Astrocyte (in vitro differentiated cells and primary cell): Measurements from ENCODE around the gene LIF. TPM values are rescaled to one million over a fixed set of nuclear protein-coding genes. Genes with fewer than 3 reads are reported as not detected.

Experiments used
- DNase-seq: peaks from one replicate; pipeline ENCODE4 v3.0.0-alpha.2; 2010; ENCODE audit warnings: low read depth
- FAIRE-seq: peaks from 2 replicates; lab custom pipeline; 2011; peaks lifted over from hg19 to GRCh38; lab: Jason Lieb, UNC
- H2AFZ ChIP-seq: 2 replicates; pipeline ENCODE4 v1.6.0; 2012; ENCODE audit warnings: low read depth, low read length, inconsistent platforms
- H3K27ac ChIP-seq: 2 replicates; pipeline ENCODE4 v1.5.1; 2011; ENCODE audit warnings: low read depth, low read length, inconsistent platforms
- H3K27me3 ChIP-seq: 2 replicates; pipeline ENCODE4 v1.6.0; 2011; ENCODE audit warnings: low read length, inconsistent platforms; ENCODE audit not compliant: insufficient read depth
- H3K36me3 ChIP-seq: 2 replicates; pipeline ENCODE4 v1.5.1; 2011; ENCODE audit warnings: low read length, inconsistent platforms; ENCODE audit not compliant: insufficient read depth
- H3K4me1 ChIP-seq: 2 replicates; pipeline ENCODE4 v1.5.1; 2011; ENCODE audit warnings: low read length, inconsistent platforms; ENCODE audit not compliant: insufficient read depth
- H3K4me2 ChIP-seq: 2 replicates; pipeline ENCODE4 v1.6.0; 2012; ENCODE audit warnings: low read length, inconsistent platforms
- H3K4me3 ChIP-seq: 2 replicates; pipeline ENCODE4 v1.5.1; 2011; ENCODE audit warnings: low read depth, mild to moderate bottlenecking, low read length, inconsistent platforms; ENCODE audit not compliant: insufficient read depth
- H3K79me2 ChIP-seq: 2 replicates; pipeline ENCODE4 v1.6.0; 2012; ENCODE audit warnings: mild to moderate bottlenecking, low read length, inconsistent platforms; ENCODE audit not compliant: insufficient read depth
- H3K9ac ChIP-seq: 2 replicates; pipeline ENCODE4 v1.6.0; 2012; ENCODE audit warnings: mild to moderate bottlenecking, low read length, inconsistent platforms
- H3K9me3 ChIP-seq: 2 replicates; pipeline ENCODE4 v1.5.1; 2012; ENCODE audit warnings: low read depth, mild to moderate bottlenecking, low read length, inconsistent platforms; ENCODE audit not compliant: insufficient read depth
- H4K20me1 ChIP-seq: 2 replicates; pipeline ENCODE4 v1.6.0; 2012; ENCODE audit warnings: low read length, inconsistent platforms; ENCODE audit not compliant: insufficient read depth
- H3K27ac Mint-ChIP-seq: one replicate; pipeline ENCODE4 v1.8.0; 2021; ENCODE audit warnings: mild to moderate bottlenecking, mixed read lengths; ENCODE audit not compliant: unreplicated experiment
- H3K27me3 Mint-ChIP-seq: one replicate; pipeline ENCODE4 v1.8.0; 2021; ENCODE audit warnings: low read depth, mixed read lengths; ENCODE audit not compliant: unreplicated experiment
- H3K36me3 Mint-ChIP-seq: one replicate; pipeline ENCODE4 v1.8.0; 2021; ENCODE audit warnings: low read depth, mixed read lengths; ENCODE audit not compliant: unreplicated experiment
- H3K4me1 Mint-ChIP-seq: one replicate; pipeline ENCODE4 v1.8.0; 2021; ENCODE audit warnings: low read depth, mixed read lengths; ENCODE audit not compliant: unreplicated experiment
- H3K4me3 Mint-ChIP-seq: one replicate; pipeline ENCODE4 v1.8.0; 2021; ENCODE audit warnings: mild to moderate bottlenecking, moderate library complexity, mixed read lengths; ENCODE audit not compliant: unreplicated experiment
- H3K9me3 Mint-ChIP-seq: one replicate; pipeline ENCODE4 v1.8.0; 2021; ENCODE audit warnings: mild to moderate bottlenecking, mixed read lengths; ENCODE audit not compliant: unreplicated experiment
- CTCF ChIP-seq: IDR thresholded peaks from 2 replicates; pipeline ENCODE4 v1.5.1; 2011; ENCODE audit warnings: low read depth, mild to moderate bottlenecking, inconsistent platforms, low read length, moderate library complexity; ENCODE audit not compliant: insufficient read depth
- EZH2 ChIP-seq: IDR thresholded peaks from 2 replicates; pipeline ENCODE4 v1.6.1; 2012; ENCODE audit warnings: mild to moderate bottlenecking, low read length, inconsistent platforms; ENCODE audit not compliant: insufficient read depth
- total RNA-seq: library from RNA; stranded (reverse); gene quantifications from 2 replicates; pipeline ENCODE4 v1.2.1, GENCODE V29; 2021

LIF gene
- total RNA-seq, 1 donor from 2014 or later, result 63.3 TPM

DNA sequence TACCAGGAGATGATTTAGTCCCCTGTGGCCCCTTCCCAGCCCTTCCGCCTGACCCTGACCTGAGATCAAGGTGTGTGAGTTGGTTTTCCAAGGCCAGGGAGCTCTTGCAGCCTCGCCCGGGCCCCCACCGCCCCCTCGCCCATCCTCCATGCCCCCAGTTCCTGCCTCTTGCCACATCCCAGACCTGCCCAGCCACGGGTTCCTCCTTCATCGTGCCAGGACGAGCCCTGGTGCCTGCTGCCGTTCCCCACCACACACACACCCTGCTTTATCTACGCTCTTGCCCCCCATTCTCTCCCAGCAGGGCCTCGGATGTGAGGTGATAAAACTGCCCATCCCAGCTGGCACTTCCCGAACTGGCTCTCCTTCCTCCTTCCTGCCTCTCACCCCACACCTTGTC lies 1.4 kb upstream of the LIF start:
- Mint-ChIP-seq H3K27me3 (no peaks in the 10 kb centered on the region), H3K4me1 (peaks cover 56% of the 10 kb centered on the region), H3K27ac (peak overlapping the region; percentile 92), H3K36me3 (peaks cover 10% of the 10 kb centered on the region), H3K9me3 (peaks cover 2% of the 10 kb centered on the region), H3K4me3 (peak overlapping the region; percentile 84)
- FAIRE-seq (no peak), DNase-seq (no peak)
- Histone ChIP-seq H3K36me3 (peaks cover 13% of the 10 kb centered on the region), H3K4me2 (peak overlapping the region; percentile 100), H3K9ac (peak overlapping the region; percentile 100), H3K4me3 (no peak overlapping the region), H4K20me1 (peaks cover 12% of the 10 kb centered on the region), H3K27me3 (no peaks in the 10 kb centered on the region), H3K4me1 (peaks cover 84% of the 10 kb centered on the region), H3K27ac (peak overlapping the region; percentile 92), H3K79me2 (peaks cover 54% of the 10 kb centered on the region), H3K9me3 (no peaks in the 10 kb centered on the region), H2AFZ (no peak overlapping the region)
- TF ChIP-seq CTCF (no peak), EZH2 (no peak)

DNA sequence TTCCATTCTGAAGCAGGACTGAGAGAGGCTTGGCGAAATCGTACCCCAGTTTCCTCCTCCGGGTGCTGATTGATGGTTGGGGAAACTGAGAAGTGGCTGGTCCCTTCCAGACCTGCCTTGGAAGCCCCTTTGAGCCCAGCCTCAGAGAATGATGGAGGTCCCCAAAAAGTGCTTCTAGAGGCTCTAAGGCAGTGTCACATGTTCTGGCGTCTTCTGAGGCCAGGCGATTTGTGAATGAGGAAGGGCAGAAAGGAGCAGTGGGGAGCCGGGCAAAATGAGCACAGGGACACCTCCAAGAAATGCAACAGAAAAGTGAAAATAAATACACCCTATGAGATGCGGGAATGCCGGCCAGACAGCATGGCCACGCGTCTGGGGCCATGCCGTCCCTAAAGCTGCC lies 1.0 kb upstream of the LIF start:
- Histone ChIP-seq H3K4me2 (peak overlapping the region; percentile 100), H3K4me3 (peak overlapping the region; percentile 86)
- H3K4me3 Mint-ChIP-seq, result peak overlapping the region; percentile 84

More for the DNA sequence above, 1.0 kb upstream of the LIF start:
- H3K9ac ChIP-seq, result peak overlapping the region; percentile 100
- no peak overlapping the region for H2AFZ ChIP-seq
- FAIRE-seq (no peak), DNase-seq (no peak)
- Mint-ChIP-seq H3K27ac (peak overlapping the region; percentile 63), H3K4me1 (peaks cover 56% of the 10 kb centered on the region), H3K9me3 (peaks cover 2% of the 10 kb centered on the region), H3K27me3 (no peaks in the 10 kb centered on the region), H3K36me3 (peaks cover 14% of the 10 kb centered on the region)
- H3K79me2 ChIP-seq, result peaks cover 58% of the 10 kb centered on the region
- H3K27ac ChIP-seq, result peak overlapping the region; percentile 92
- peaks cover 84% of the 10 kb centered on the region for H3K4me1 ChIP-seq
- TF ChIP-seq EZH2 (no peak), CTCF (no peak)
- peaks cover 16% of the 10 kb centered on the region for H4K20me1 ChIP-seq
- peaks cover 17% of the 10 kb centered on the region for H3K36me3 ChIP-seq
- H3K27me3 ChIP-seq, result no peaks in the 10 kb centered on the region
- H3K9me3 ChIP-seq, result no peaks in the 10 kb centered on the region
